GM19240 (cell line): ENCODE data around the gene RBM22.
"Not testable (repeated sequence)": the region's sequence is repeated elsewhere in the genome, so short reads cannot be mapped to it uniquely, and the experiment has no call there.

Source experiments
- DNase-seq: peaks from one replicate; pipeline ENCODE4 v3.0.0; 2011; ENCODE audit warnings: low spot score; ENCODE audit not compliant: insufficient read length

RBM22 gene

GRCh38 chr5:150700594-150701377 lies at the start of gene RBM22:
RBM22 (minus strand) TSS chr5:150701062; CDS start chr5:150700985, 77 bp downstream.
- DNase-seq = peak; percentile 71

- no peak for DNase-seq
These were observed 49.6 kb upstream of the RBM22 start for GRCh38 chr5:150750469-150750868.

GRCh38 chr5:150743142-150743488 lies 42.3 kb upstream of the RBM22 start:
- DNase-seq = not testable (repeated sequence)

- DNase-seq = not testable (repeated sequence)
These were observed 41.7 kb upstream of the RBM22 start for GRCh38 chr5:150742455-150743141.

GRCh38 chr5:150740992-150741391 lies 40.1 kb upstream of the RBM22 start:
- no peak for DNase-seq

GRCh38 chr5:150738862-150739261 lies 38.0 kb upstream of the RBM22 start:
- DNase-seq = no peak

GRCh38 chr5:150734579-150735384 lies 33.9 kb upstream of the RBM22 start:
- DNase-seq = peak; percentile 4

- DNase-seq = no peak
These were observed 30.9 kb upstream of the RBM22 start for GRCh38 chr5:150731669-150732242.

- no peak for DNase-seq
These were observed 29.0 kb upstream of the RBM22 start for GRCh38 chr5:150729859-150730258.

- DNase-seq = no peak
These were observed 23.0 kb upstream of the RBM22 start for GRCh38 chr5:150723845-150724244.

GRCh38 chr5:150710165-150710564 lies 9.3 kb upstream of the RBM22 start:
- DNase-seq = no peak

- no peak for DNase-seq
These were observed 6.0 kb upstream of the RBM22 start for GRCh38 chr5:150706776-150707390.

GRCh38 chr5:150703762-150704161 lies 2.9 kb upstream of the RBM22 start:
- no peak for DNase-seq

- DNase-seq = no peak
These were observed 642 bp downstream of the RBM22 start for GRCh38 chr5:150700246-150700593.

GRCh38 chr5:150694612-150695011 lies 6.2 kb downstream of the RBM22 start:
- DNase-seq = no peak

GRCh38 chr5:150692276-150692675 lies 8.6 kb downstream of the RBM22 start:
- no peak for DNase-seq

GRCh38 chr5:150690760-150691159 lies 10.1 kb downstream of the RBM22 start:
- DNase-seq = no peak

- no peak for DNase-seq
These were observed 11.7 kb downstream of the RBM22 start for GRCh38 chr5:150689120-150689519.

- DNase-seq = no peak
These were observed 24.3 kb downstream of the RBM22 start for GRCh38 chr5:150676578-150676977.

GRCh38 chr5:150675069-150675468 lies 25.8 kb downstream of the RBM22 start:
- no peak for DNase-seq

- DNase-seq = no peak
These were observed 26.5 kb downstream of the RBM22 start for GRCh38 chr5:150674341-150674821.
